GM12878 (cell line): Measurements from ENCODE around the gene CRMP1. TPM values are rescaled to one million over a fixed set of nuclear protein-coding genes. Genes with fewer than 3 reads are reported as not detected.

Experiments
- ATAC-seq: fragments of 200-7000 bp; cut with Tn5 transposase; 3 replicates; pipeline ENCODE4 v1.9.1; 2020; ENCODE audit warnings: mild to moderate bottlenecking, moderate library complexity
- BruUV-seq: library from RNA; stranded (reverse); fragments of 400-500 nt; replicated peaks from 2 replicates; lab custom pipeline; 2021; lab: Mats Ljungman, UMichigan
- CTCF ChIA-PET: fragments of 300-600 bp; sonication (Branson Sonifier 250); formaldehyde crosslinking; extraction: SDS; loops from one replicate; lab custom pipeline; 2021; ENCODE audit warnings: inconsistent platforms; lab: Yijun Ruan, JAX
- POLR2A ChIA-PET: fragments of 350-600 bp; formaldehyde crosslinking; extraction: SDS; loops from one replicate; lab custom pipeline; 2021; ENCODE audit warnings: inconsistent platforms; lab: Charles Lee
- RAD21 ChIA-PET: fragments of 300-600 bp; sonication (Branson Sonifier 250); formaldehyde crosslinking; loops from one replicate; lab custom pipeline; 2023; ENCODE audit warnings: antibody characterized with exemption; ENCODE audit not compliant: unreplicated experiment; lab: Charles Lee
- SMC1A ChIA-PET: fragments of 300-600 bp; sonication (Branson Sonifier 250); formaldehyde crosslinking; loops from one replicate; lab custom pipeline; 2023; ENCODE audit not compliant: unreplicated experiment, uncharacterized antibody; lab: Charles Lee
- DNase-seq: peaks from one replicate; pipeline ENCODE4 v3.0.0-alpha.2; 2011; ENCODE audit warnings: low read depth, low spot score
- FAIRE-seq: peaks from 3 replicates; lab custom pipeline; 2011; peaks lifted over from hg19 to GRCh38; lab: Jason Lieb, UNC
- H2AFZ ChIP-seq: 2 replicates; pipeline ENCODE4 v1.6.0; 2011; ENCODE audit warnings: low read depth, low read length, control low read depth; ENCODE audit not compliant: control insufficient read depth
- H3K27ac ChIP-seq: 2 replicates; pipeline ENCODE4 v1.5.1; 2011; ENCODE audit warnings: control low read depth; ENCODE audit not compliant: control insufficient read depth, insufficient read depth
- H3K27me3 ChIP-seq, 2 experiments: replicated peaks in 1 of 2; 2 replicates each; pipeline versions ENCODE4 v1.6.0 to v1.6.1; 2011; ENCODE audit warnings: low read length in 1 of 2; ENCODE audit not compliant: control insufficient read depth in 2 of 2, insufficient read depth in 2 of 2
- H3K36me3 ChIP-seq, 2 experiments: 2 replicates each; pipeline ENCODE4 v1.5.1; 2011; ENCODE audit warnings: low read length in 1 of 2; ENCODE audit not compliant: control insufficient read depth in 2 of 2, insufficient read depth in 2 of 2
- H3K4me1 ChIP-seq: 2 replicates; pipeline ENCODE4 v1.6.1; 2011; ENCODE audit warnings: mild to moderate bottlenecking, low read length, moderate library complexity, mixed read lengths; ENCODE audit not compliant: control insufficient read depth, insufficient read depth
- H3K4me2 ChIP-seq: 2 replicates; pipeline ENCODE4 v1.6.0; 2011; ENCODE audit warnings: control low read depth; ENCODE audit not compliant: control insufficient read depth, insufficient read depth
- H3K4me3 ChIP-seq: fragments of 200-600 bp; sonication (generic); 2 replicates; pipeline ENCODE4 v1.5.1; 2016
- H3K79me2 ChIP-seq: 2 replicates; pipeline ENCODE4 v1.6.0; 2011; ENCODE audit warnings: low read length; ENCODE audit not compliant: control insufficient read depth, insufficient read depth
- H3K9ac ChIP-seq: 2 replicates; pipeline ENCODE4 v1.8.0; 2011; ENCODE audit warnings: low read length, control low read depth, mixed read lengths; ENCODE audit not compliant: control insufficient read depth, insufficient read depth
- H3K9me3 ChIP-seq: replicated peaks from 3 replicates; pipeline ENCODE4 v1.5.1; 2011; ENCODE audit warnings: mild to moderate bottlenecking, low read length; ENCODE audit not compliant: control insufficient read depth, insufficient read depth
- H4K20me1 ChIP-seq: 2 replicates; pipeline ENCODE4 v1.6.0; 2011; ENCODE audit not compliant: control insufficient read depth, insufficient read depth
- IKZF1 ChIP-seq: fragments of 450-650 bp; conservative IDR thresholded peaks from 2 replicates; pipeline ENCODE4 v1.6.1; 2017; ENCODE audit warnings: antibody characterized with exemption, mild to moderate bottlenecking
- IKZF2 ChIP-seq, 2 experiments: fragments of 450-650 bp; IDR thresholded peaks; 2 replicates each; pipeline ENCODE4 v1.6.1; 2017; ENCODE audit warnings: mild to moderate bottlenecking in 2 of 2, moderate library complexity in 2 of 2
- IRF3 ChIP-seq: fragments of 450-650 bp; IDR thresholded peaks from 2 replicates; pipeline ENCODE4 v1.6.1; 2014; ENCODE audit warnings: mild to moderate bottlenecking
- PAX8 ChIP-seq: fragments of 450-650 bp; IDR thresholded peaks from 2 replicates; pipeline ENCODE4 v1.6.1; 2017; ENCODE audit warnings: mild to moderate bottlenecking, moderate library complexity
- PKNOX1 ChIP-seq: fragments of 450-650 bp; IDR thresholded peaks from 2 replicates; pipeline ENCODE4 v1.6.1; 2016; ENCODE audit warnings: mild to moderate bottlenecking
- ZBED1 ChIP-seq: IDR thresholded peaks from 2 replicates; pipeline ENCODE4 v1.6.1; 2016; ENCODE audit warnings: borderline replicate concordance
- ZNF274 ChIP-seq: IDR thresholded peaks from one replicate; pipeline ENCODE4 v1.8.0; 2011; ENCODE audit not compliant: insufficient read length, insufficient read depth
- WGBS: methylation state at CpG from one replicate; pipeline ENCODE4 v1.1.6; 2016; ENCODE audit warnings: low lambda C conversion rate; ENCODE audit not compliant: insufficient replicate concordance, insufficient coverage; ENCODE audit errors: missing lambda C conversion rate; 5-methylcytosine and 5-hydroxymethylcytosine counted together
- in situ Hi-C: fragments of 300-500 bp; cut with MboI; formaldehyde crosslinking; loops from 9 replicates; pipeline ENCODE4 v1.14.3; 2018; ENCODE audit warnings: mixed read lengths
- intact Hi-C: fragments of 100-400 bp; cut with micrococcal nuclease; formaldehyde crosslinking; loops from one replicate; pipeline ENCODE4 v1.14.2; 2022; ENCODE audit not compliant: unreplicated experiment
- polyA plus RNA-seq, 11 experiments: library from polyadenylated mRNA; depleted of rRNA in 4 of 11; unstranded in 6 of 11; stranded (reverse) in 5 of 11; fragments of >200 nt; fragmentation: Nextera tagmentation in 4 of 11; fragmentation: Illumina TruSeq in 1 of 11; extraction: Ambion mirVana in 4 of 11; extraction: Trizol in 1 of 11; gene quantifications; 1 replicate in 1 of 11; 2 replicates in 10 of 11; pipeline versions ENCODE4 v1.2.1 to v1.2.3, GENCODE V29; 2011 to 2016; ENCODE audit warnings: inconsistent platforms in 2 of 11, missing spikeins in 2 of 11, low read depth in 1 of 11
- total RNA-seq, 4 experiments: library from RNA; depleted of rRNA in 3 of 4; stranded (reverse); fragments of >200 nt in 3 of 4; fragmentation: Illumina TruSeq in 1 of 4; extraction: Trizol in 1 of 4; gene quantifications; 2 replicates each; pipeline versions ENCODE4 v1.2.1 to v1.2.3, GENCODE V29; 2013 to 2021

The CRMP1 gene
- total and polyA plus RNA-seq, 10 of the 15 experiments (the other 5 are each of a cell fraction or from before 2014, with no cell fraction given): 0.03 to 1.4 (median 0.12) TPM; not detected in 2

- ChIA-PET RAD21 (interaction anchor here (1.1 kb wide), 1 partner anchor 9 kb away, joined by 3 read pairs; no protein-coding TSS in a partner anchor), CTCF (interaction anchor here (0.5 to 1.7 kb wide), 8 partner anchors 10 to 782 kb away, joined by 3 to 9 read pairs (median 3); no protein-coding TSS in a partner anchor), POLR2A (no interaction called here), SMC1A (interaction anchor here (0.5 kb wide), 1 partner anchor 1549 kb away, joined by 3 read pairs; no protein-coding TSS in a partner anchor)
- Histone ChIP-seq H3K36me3 (peaks cover 0 to 3% of the 10 kb centered on the region in 2 experiments; a peak in 1 of 4 replicates), H3K9me3 (no peaks in the 10 kb centered on the region), H3K9ac (no peak overlapping the region), H3K4me2 (no peak overlapping the region), H2AFZ (no peak overlapping the region), H3K4me1 (peaks cover 16% of the 10 kb centered on the region), H3K79me2 (no peaks in the 10 kb centered on the region), H3K4me3 (no peak overlapping the region), H3K27me3 (no peaks in the 10 kb centered on the region), H3K27ac (no peak overlapping the region), H4K20me1 (no peaks in the 10 kb centered on the region)
- in situ Hi-C loops (no loop called here), intact Hi-C loops (loop anchor here (10.0 kb wide), 1 partner anchor 152 kb away; no protein-coding TSS in a partner anchor)
- WGBS: 2% methylated on average over 5 of the region's 5 CpGs
- ATAC-seq (peak; percentile 18), FAIRE-seq (peak; percentile 27), DNase-seq (no peak)
- TF ChIP-seq ZNF274 (no peak), PKNOX1 (no peak), IRF3 (no peak), PAX8 (no peak), IKZF2 (IDR thresholded peaks at IDR 0.05) (no peak), ZBED1 (no peak), IKZF1 (no peak)
- BruUV-seq: no TSS peak
Observed at GRCh38 chr4:5822619-5823018, 70.3 kb downstream of the CRMP1 start.
